UCSD-AML1 (cell line): ENCODE results near the gene MAML3.
A peak's percentile ranks its signal among the peaks of the same experiment; 100 is the strongest.

Experiments used
- DNase-seq: peaks from one replicate; lab custom pipeline; 2025; ENCODE audit not compliant: unreplicated experiment; lab: John Stamatoyannopoulos, UW

MAML3 gene

DNA sequence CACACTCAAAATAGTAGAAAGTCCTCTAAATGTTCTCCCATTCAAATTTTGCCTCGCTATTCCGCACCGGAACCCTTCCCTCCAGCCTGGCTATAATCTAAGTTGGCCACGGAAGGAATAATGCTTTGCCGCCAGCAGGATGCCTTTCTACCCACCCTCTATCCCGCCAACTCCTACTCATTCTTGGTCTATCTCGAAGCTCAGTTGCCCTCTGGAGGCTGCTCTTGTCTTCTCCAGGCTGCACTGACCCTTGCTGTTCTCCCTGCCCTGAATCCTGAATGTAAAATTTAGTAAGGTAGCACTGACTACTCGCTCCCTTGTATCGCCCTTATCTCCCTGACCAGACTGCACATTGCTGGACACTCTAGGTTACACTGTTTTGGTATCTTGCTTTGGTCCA is 275.9 kb downstream of the MAML3 start:
- no peak for DNase-seq

DNA sequence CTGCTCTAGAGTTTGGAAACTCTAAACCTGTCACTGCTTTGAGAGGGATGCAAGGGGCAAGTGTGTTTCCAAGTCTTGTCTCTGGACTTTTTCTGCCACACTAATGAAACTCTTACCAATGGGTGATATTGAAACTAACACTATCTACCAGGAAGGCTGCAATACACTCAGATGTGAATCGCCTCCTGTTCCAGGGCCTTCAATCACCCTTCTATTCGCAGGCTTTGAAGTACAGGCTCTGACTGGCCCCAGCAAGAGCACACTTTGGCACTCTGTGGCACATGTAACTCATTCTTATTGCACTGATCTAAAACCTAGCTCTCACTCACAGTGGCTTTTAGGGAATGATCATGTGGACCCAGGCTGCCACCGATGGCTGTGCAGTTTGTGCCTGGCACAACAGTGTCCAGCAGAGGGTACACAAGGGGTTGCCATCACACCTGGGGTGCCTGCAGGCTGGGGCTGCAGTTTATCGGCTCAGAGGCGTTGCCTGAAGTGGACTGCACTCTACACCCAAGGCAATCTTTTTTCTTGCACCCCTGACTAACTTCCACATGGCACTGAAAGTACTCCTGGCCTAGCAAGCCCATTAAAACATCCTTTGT is 277.5 kb downstream of the MAML3 start:
- DNase-seq: no peak

DNA sequence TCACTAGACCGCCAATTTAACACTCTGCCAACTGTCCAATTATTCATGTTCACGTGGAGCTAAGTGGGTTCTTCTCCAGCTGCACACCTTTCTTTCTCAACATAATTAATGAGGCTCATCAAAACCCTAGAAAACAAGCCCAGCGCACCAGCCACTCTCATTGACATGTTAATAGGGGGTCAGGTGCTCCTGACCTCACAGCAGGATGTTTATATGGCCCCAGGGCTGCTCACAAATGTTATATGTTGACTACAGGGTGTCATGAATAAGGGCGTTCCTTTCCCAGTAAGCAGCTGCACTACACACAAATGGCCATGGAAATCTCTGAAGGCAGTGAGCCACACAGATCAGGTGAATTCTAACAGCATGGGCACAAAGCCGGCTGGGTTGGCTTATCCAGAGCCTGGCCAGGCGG is 278.6 kb downstream of the MAML3 start:
- no peak for DNase-seq

DNA sequence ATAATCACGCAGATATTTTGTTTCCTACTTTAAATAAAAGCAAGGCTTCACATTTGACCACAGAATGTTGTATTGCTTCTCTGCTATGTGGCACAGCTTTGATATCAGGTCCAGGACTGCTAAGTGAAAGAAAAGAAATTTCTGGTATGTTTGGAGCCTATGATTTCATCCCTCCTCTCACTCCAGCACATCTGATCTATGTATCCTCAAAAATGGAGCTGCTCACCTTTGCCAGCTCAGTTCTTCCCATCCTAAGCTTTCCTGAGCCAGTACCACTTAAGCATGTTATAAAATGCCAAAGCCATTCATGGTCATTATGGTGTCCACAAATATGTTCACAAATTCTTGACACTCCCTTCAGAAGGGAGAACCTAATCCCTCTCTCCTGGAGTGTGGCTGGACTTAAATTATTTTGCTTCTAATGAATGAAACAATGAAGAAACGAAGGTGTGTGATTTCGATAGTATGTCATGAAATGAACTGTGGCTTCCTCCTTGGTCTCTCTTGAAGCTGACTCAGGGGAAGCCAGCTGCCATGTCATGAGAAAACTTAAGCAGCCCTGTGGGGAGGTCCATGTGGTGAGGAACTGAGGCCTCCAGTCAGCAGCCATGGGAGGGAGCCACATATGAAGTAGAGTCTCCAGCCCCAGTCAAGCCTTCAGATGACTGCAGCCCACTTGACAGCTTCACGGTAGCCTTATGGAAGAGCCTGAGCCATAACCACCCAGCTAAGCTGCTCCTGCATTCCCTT is 280.7 kb downstream of the MAML3 start:
- no peak for DNase-seq

DNA sequence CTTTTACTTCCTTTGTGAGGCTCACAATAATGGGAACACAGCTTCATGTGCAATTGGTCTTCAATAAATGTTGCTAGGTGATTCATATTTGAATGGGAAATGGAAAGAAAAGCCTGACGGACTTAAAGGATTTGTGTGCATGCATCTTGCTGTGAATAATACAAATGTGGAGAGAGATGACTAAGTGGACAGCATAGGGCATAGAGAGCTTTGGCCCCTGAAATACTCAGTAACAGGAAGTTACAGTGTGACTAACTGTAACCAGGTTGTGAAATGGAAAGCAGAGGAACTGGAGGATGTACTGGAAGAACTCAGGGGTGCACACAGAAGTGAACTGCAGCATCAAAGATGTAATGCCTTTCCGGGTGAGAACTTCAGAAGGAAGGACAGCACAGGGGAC is 281.7 kb downstream of the MAML3 start:
- no peak for DNase-seq

DNA sequence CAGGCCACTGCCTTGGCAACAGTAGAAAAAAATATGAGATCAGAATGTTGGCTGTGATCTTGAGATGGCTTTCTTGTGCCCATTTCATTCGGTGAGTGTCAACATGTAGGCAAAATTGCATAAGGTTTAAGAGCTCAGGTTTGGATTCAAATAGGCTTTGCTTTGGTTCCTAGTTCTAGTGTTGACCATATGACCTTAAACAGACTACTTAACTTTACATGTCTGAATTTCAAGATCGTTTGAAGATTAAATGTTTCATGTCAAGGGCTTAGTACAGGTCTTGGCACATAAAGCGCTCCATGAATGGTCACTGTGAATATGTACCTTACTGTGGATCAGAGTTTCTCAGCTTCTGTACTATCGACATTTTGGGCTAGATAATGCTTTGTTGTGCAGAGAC is 284.2 kb downstream of the MAML3 start:
- DNase-seq: no peak

GRCh38 chr4:139866276-139866962 is 287.6 kb downstream of the MAML3 start:
- DNase-seq: no peak

DNA sequence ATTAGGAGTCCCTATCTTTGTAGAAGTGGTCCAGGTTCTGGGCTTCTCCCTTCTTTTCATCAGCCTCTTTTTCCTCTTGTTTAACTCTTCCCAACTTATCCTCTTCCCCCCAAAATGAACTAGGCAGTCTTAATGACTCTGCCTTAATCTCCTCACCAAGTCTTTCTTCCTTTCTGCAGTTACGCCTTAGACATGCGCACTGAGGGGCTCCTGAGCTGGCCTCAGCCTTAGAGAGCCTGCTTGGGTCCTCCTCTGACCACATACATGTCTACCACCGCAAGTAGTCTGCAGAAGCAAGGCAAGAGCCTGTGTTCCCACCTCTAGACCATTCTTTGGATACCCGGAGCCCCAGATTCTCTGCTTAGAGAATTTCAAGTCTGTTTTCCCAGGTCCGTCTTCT is 288.4 kb downstream of the MAML3 start:
- DNase-seq: no peak

- no peak for DNase-seq
These were observed 290.5 kb downstream of the MAML3 start for GRCh38 chr4:139863531-139863930.

- DNase-seq: no peak
These were observed 292.5 kb downstream of the MAML3 start for GRCh38 chr4:139861471-139861870.

DNA sequence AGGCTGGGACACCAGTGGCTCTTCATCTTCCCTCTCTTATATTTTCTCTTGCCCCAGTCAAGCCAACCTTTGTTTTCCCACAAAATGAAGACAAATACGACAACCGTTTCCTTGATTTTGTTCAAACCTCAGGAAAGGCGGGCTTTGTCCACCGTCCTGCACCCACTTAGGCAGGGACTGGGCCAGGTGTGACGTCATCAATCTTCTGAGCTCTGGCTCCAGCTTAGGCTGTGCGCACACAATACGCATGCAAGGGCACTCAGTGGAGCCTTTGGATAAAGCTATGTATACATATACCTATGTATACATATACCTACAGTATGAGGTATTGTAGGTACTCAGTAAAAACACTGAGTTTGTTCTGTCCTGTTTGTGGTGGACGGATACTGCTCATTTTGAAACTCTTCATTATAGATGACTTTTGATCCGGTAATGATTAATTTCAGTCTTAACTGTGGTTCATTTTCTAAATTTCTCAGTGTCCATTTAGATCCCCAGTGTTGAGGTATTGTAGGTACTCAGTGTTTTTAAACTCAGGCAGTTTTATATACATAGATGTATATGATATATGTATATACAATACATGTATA is 293.5 kb downstream of the MAML3 start:
- no peak for DNase-seq

GRCh38 chr4:139859876-139860275 is 294.1 kb downstream of the MAML3 start:
- no peak for DNase-seq

GRCh38 chr4:139858436-139859205 is 295.4 kb downstream of the MAML3 start:
- no peak for DNase-seq

- DNase-seq: no peak
These were observed 296.0 kb downstream of the MAML3 start for GRCh38 chr4:139857977-139858376.

DNA sequence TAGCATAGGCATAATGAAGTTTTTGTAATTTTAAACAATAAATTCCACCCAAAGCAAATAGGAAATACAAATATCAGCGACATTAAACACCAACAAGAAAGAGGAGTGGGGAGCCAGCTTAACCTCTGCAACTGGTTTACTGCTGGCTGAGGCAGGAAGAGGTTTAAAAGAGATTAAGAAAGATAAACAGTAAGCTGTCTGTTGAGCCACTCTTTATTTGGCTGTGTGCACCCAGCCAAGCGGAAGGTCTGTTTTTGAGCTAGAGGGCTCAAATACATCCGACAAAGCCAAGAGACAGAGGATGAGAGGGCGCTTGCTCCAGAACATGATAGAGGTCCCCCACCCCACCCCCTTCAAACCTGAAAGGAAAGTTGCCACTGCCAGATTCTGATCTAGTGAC is 297.0 kb downstream of the MAML3 start:
- peak; percentile 22 for DNase-seq

DNA sequence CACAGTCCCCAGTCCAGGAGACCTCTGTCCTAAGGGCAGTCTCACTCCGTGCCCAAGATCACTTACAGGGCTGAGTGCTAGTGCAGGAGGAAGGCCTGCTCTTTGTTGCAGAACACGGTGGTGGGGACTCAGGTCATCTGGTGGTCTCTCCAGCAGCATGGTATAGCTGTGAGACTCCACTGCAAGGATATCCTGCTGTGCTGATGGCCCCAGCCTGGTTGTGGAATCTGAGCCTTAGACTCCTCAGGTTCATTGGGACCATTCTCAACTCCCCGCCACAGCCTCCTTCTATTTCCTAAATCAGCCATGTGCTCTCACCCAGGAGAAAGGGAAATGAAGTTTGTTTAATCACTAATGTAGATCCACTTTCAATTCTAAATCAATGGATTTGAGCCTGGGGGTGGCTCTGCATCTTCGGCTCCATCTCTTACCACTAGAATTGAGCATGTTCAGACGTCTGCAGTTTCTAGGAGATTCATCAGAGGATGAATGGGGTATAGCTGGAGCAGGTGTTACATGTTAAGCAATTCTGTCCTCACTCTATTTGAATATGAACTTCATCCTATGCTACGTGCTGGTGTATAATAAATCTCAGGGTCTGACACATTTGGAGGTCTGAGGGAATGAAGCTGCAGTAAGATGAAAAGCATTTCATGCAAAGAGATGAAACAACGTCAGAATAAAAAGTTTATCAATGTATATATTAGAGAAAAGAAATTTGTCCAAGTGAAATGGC is 299.1 kb downstream of the MAML3 start:
- DNase-seq: no peak

DNA sequence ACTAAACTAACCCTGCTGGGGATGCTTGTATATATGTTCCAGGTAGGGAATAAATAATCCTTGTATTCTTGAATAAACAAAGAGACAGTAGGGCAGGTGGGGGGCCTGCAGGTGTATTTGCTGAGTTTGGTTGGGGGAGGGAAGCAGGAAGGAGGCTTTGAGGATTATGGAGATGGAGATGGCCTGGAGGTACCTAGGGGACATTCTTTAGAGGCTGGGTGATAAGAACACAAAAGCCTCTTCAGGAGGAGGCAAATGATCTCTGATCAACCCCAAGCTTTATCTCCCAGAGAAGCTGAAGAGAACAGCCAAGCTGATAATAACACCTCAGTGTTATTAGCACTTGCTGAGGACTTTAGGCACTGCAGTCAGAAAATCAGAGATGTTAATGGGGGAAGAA is 300.7 kb downstream of the MAML3 start:
- no peak for DNase-seq

DNA sequence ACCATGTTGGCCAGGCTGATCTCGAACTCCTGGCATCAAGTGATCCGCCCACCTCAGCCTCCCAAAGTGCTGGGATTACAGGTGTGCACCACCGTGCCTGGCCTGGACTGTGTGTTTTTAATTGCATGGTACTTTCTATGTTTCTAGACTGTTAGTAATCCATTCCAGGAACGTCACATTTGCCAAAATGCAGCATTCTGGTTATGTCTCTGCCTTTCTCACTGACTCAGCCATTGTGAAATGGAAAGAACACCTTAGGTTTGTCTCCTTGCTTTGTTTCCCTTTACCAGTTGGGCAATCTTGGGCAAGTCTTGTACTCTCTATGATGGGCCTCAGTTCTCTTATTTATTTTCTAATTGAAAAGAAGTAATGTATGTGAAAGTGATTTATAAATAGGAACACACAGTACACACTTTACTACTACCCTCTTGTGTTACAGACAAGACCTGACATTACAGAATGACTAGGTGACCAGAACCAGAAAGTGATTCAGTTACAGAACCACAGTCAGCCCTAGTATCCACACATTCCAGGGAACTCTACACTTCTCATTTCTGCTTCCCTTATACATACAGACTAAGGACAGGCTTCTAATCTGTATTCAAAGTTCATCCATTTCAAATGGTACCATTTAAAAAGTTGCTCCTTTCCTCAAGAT is 301.2 kb downstream of the MAML3 start:
- DNase-seq: no peak

- no peak for DNase-seq
These were observed 302.3 kb downstream of the MAML3 start for GRCh38 chr4:139851639-139852038.

DNA sequence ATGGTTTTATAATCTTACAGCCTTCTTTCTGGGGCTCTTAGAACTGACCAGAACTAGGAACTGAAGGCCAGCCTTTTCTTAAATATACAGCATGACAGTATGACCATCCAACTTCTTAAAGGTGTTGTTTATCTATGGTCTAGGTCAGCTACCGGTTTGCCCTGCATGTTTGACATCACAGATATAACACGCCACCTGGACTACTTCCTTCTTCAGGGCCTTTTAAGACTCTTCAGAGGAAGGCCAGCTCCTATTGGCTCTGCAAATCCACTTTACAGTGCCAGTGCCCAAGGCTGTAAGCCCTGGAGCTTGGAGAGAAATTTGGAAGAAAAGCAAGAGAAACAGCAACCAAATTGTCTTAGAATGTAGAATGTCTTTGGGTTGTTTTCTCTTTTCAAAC is 302.9 kb downstream of the MAML3 start:
- DNase-seq: no peak
